ENCODE results near the gene NLRC5. TPM values are rescaled to one million over a fixed set of nuclear protein-coding genes. Genes with fewer than 3 reads are reported as not detected.

NLRC5 gene
- total RNA-seq, 1 experiment from 2014 or later = 2.4 TPM

DNA sequence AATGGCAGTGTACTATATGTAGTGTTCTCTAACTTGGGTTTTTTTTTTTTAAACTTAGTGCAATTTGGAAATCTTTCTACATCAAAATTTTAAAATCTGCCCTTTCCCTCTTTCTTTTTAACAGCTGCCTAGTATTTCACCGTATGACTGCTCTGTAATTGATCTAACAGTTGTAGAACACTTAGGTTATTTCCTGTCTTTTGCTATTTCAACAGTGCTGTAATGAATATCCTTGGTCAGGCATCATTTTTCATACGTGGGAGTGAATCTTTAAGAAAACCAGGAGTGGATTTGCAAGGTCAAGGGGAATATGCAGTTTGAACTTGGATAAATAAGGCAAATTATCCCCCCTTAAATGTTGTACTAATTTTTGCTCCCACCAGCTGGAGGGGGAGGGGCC lies 3.8 kb downstream of the NLRC5 start:
- H3K4me1 Mint-ChIP-seq = peaks cover 17 to 25% of the 10 kb centered on the region in 2 experiments
- Histone ChIP-seq H4K8ac (replicated peaks; ENCODE audit: insufficient read length, low read depth, low read length) (no peak overlapping the region), H2BK15ac (ENCODE audit: low read depth, low read length) (no peak overlapping the region), H3K79me1 (ENCODE audit: insufficient read depth, low read depth, low read length, poor library complexity, severe bottlenecking) (no peaks in the 10 kb centered on the region), H3K14ac (ENCODE audit: insufficient read depth, low read length) (no peak overlapping the region), H3K27me3 (ENCODE audit: insufficient read depth, low read length) (peaks cover 4% of the 10 kb centered on the region; the same call in 1 of the 2 replicates), H4K91ac (ENCODE audit: insufficient read length, low read depth, low read length) (no peak overlapping the region), H2BK120ac (ENCODE audit: low read depth, low read length, poor library complexity, severe bottlenecking) (no peak overlapping the region), H3K27ac (ENCODE audit: insufficient read length, low read depth, low read length) (no peak overlapping the region), H4K5ac (ENCODE audit: insufficient read length, low read depth, low read length) (no peak overlapping the region), H3K18ac (ENCODE audit: insufficient read length, low read depth, low read length) (no peak overlapping the region), H3K23ac (ENCODE audit: insufficient read length, low read depth, low read length) (no peak overlapping the region), H2BK5ac (ENCODE audit: insufficient read length, low read length) (no peak overlapping the region), H2AFZ (ENCODE audit: low read length) (no peak overlapping the region), H3K4ac (ENCODE audit: low read depth, low read length) (no peak overlapping the region), H3K9ac (ENCODE audit: extremely low read depth, insufficient read length, low read length) (no peak overlapping the region), H3K9me3 (ENCODE audit: control insufficient read depth, low read depth, low read length) (no peaks in the 10 kb centered on the region), H3T11ph (ENCODE audit: low read length) (no peak overlapping the region), H3K4me2 (ENCODE audit: insufficient read depth, insufficient read length, low read length) (no peak overlapping the region), H3K79me2 (ENCODE audit: insufficient read depth, low read length) (no peaks in the 10 kb centered on the region), H2AK5ac (ENCODE audit: insufficient read length, low read length) (no peak overlapping the region), H3K4me1 (ENCODE audit: insufficient read depth, low read length) (no peaks in the 10 kb centered on the region), H2BK20ac (ENCODE audit: low read depth, low read length, poor library complexity, severe bottlenecking) (no peak overlapping the region), H4K20me1 (ENCODE audit: control insufficient read depth, insufficient read depth, insufficient read length) (no peaks in the 10 kb centered on the region), H3K56ac (ENCODE audit: insufficient read length, low read depth, low read length) (no peak overlapping the region), H3K23me2 (ENCODE audit: insufficient read length, low read depth, low read length, poor library complexity, severe bottlenecking) (peaks cover 2% of the 10 kb centered on the region), H2BK12ac (ENCODE audit: insufficient read length, low read depth, low read length) (no peak overlapping the region)
- TF ChIP-seq, protein P1, sequence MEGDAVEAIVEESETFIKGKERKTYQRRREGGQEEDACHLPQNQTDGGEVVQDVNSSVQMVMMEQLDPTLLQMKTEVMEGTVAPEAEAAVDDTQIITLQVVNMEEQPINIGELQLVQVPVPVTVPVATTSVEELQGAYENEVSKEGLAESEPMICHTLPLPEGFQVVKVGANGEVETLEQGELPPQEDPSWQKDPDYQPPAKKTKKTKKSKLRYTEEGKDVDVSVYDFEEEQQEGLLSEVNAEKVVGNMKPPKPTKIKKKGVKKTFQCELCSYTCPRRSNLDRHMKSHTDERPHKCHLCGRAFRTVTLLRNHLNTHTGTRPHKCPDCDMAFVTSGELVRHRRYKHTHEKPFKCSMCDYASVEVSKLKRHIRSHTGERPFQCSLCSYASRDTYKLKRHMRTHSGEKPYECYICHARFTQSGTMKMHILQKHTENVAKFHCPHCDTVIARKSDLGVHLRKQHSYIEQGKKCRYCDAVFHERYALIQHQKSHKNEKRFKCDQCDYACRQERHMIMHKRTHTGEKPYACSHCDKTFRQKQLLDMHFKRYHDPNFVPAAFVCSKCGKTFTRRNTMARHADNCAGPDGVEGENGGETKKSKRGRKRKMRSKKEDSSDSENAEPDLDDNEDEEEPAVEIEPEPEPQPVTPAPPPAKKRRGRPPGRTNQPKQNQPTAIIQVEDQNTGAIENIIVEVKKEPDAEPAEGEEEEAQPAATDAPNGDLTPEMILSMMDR (conservative IDR thresholded peaks at IDR 0.05) = no peak
- H3K27ac Mint-ChIP-seq = no peak overlapping the region
- DNase-seq = no peak
- peaks cover 58% of the 10 kb centered on the region for H3K27me3 Mint-ChIP-seq (ENCODE audit: low read depth)
- H3K4me3 Mint-ChIP-seq = no peak overlapping the region
- H3K9me3 Mint-ChIP-seq = no peaks in the 10 kb centered on the region
- WGBS (ENCODE audit: extremely low coverage, insufficient read length, low lambda C conversion rate) = no CpG with 5 or more reads among the region's 2 CpGs
- H3K36me3 Mint-ChIP-seq (ENCODE audit: insufficient read depth in 1 of 3, low read depth in 3 of 3) = no peaks in the 10 kb centered on the region; a peak in 1 of 7 replicates

Data from H9 (cell line).